Activated CD8-positive, alpha-beta memory T cell treated with anti-CD3 and anti-CD28 coated beads for 4 hours (primary cell): ENCODE results near the gene RNF40.
A peak's percentile ranks its signal among the peaks of the same experiment; 100 is the strongest.
"Not testable (repeated sequence)": the region's sequence is repeated elsewhere in the genome, so short reads cannot be mapped to it uniquely, and the experiment has no call there.

Experiments
- DNase-seq, 2 donors: peaks; one replicate each; pipeline ENCODE4 v3.0.0-alpha.2; 2020; ENCODE audit warnings: low read depth in 2 of 2

The RNF40 gene

DNA sequence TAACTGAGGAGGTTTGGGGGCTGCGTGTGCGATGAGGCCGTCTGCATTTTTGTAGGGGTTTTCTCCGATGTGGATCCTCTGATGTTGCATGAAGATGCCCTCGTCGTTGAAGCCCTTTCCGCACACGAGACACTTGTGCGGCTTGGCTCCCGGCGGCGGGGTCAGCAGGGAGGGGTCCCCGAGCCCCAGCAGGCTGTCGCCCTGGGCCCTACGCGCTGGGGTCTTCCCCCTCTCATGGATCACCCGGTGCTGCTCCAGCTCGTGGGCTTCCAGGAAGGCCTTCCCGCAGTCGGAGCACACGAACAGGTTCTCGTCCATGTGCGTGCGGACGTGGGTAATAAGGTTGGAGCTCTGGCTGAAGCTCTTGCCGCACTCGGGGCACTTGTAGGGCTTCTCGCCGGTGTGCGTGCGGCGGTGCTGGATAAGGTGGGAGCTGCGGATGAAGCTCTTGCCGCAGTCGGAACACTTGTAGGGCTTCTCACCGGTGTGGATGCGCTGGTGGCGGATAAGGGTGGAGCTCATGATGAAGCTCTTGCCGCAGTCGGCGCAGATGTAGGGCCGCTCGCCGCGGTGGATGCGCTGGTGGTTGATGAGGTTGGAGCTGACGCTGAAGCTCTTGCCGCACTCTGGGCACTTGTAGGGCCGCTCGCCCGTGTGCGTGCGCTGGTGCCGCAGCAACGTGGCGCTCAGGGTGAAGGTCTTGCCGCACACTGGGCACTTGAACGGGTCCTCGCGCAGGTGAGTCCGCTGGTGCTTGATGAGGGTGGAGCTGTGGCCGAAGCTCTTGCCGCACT, 20.6 kb downstream of the RNF40 start:
- DNase-seq, result no peak

DNA sequence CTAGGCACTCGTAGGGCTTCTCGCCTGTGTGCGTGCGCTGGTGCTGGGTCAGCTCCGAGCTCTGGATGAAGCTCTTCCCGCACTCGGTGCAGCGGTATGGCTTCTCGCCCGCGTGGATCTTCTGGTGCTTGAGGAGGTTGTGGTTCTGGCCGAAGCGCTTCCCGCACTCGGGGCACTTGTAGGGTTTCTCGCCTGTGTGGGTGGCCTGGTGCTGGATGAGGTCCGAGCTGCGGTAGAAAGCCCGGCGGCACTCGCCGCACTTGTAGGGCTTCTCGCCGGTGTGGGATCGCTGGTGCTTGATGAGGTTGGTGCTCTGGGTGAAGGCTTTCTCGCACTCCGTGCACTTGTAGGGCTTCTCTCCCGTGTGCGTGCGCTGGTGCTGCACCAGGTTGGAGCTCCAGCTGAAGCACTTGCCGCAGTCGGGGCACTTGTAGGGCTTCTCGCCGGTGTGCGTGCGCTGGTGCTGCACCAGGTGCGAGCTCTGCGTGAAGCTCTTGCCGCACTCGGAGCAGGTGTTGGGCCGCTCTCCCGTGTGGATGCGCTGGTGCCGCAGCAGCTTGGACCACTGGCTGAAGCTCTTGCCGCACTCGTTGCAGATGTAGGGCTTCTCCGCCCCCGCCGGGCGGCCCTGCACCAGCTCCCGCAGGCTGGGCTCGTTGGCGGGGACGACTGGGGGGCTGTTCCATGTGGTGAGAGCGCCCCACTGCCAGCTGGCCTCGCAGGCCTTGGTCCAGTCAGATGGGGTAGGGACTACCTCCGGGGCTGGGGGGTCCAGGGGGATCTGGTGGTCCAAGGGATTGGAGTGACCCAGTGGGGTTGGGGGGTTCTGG, 21.4 kb downstream of the RNF40 start:
- no peak for DNase-seq

- no peak for DNase-seq
Observed at GRCh38 chr16:30784215-30784614, 22.1 kb downstream of the RNF40 start.

DNA sequence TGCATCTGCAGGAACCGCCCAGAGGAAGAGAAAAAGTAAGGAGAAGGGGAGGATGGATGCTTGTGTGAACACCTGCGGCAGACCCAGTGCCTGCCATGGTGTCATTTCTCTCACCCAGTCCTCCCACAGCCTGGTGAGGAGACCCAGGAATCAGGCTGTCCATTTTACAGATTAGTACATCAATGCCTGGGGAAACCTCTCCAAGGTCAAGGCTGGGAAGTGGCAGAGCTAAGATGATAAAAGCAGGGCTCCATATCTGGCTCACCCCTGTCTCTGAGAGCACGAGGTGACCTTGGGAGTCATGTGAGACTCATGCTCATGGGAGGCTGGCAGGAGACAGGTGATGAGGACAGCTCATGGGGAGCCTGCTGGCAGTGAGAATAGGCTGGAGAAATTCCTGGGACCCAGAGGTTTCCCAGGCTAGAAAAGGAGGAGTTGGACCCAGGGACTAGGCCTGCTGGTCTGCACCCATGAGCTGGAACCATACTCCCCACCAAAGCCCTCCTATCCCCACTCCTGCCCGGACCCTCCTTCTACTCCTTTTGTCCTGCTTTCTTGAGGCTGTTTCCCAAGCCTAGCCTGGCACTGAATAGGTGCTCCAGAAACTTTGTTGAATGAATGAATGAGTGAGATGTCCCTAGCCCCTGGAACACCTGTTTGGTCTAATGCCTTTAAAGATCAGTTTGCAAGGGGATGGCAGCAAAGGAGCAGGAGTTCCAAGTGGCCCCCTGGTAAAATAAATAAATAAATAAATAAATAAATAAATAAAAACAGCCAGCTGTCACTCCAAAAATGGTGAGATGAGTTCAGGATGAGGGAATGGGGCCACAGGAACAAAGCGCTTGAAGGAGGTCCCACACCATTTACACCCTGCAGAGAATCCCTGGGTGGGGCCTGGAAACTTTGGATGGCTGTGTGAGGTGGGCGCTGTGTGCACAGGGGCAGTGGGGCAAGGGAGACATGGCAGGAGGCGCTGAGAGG, 23.3 kb downstream of the RNF40 start:
- no peak for DNase-seq

DNA sequence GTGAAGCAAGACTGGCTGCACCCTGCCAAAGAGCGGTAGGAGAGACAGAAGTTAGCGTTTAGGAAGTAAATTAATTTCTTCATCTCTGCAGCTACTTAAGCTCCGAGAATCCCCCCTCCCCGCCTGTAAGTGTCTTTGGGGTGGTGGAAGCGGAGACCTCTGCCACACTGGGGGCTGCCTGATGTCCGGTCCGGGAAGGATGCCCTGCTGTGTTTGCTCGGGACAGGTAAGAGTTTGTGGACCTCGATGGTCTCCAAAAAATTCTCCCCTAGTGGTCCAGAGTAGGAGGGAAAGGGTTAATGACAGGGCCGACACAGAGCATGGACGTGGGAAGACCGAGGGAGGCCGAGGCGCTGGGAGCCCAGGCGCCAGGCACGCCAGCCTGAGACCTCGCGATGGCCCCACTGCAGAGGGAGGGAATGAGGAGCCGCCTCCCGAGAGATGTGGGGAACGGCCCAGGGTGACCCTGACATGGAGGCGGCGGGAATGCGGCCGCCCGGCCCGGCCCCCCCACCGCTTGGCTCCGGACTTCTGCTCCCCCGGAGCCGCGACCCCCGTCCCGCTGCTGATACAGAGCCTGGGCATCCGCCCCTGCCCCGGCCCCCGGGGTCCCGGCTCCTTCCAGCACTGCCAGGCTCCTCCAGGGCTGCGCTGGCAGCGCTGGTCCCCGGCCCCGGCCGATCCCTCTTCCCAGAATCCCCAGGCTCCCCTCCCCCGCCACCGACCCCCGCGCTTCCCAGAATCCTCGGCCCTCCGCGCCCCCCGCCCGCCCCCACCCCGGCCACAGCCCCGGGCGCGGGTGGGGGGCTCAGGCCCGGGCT, 24.2 kb downstream of the RNF40 start:
- DNase-seq, result no peak

DNA sequence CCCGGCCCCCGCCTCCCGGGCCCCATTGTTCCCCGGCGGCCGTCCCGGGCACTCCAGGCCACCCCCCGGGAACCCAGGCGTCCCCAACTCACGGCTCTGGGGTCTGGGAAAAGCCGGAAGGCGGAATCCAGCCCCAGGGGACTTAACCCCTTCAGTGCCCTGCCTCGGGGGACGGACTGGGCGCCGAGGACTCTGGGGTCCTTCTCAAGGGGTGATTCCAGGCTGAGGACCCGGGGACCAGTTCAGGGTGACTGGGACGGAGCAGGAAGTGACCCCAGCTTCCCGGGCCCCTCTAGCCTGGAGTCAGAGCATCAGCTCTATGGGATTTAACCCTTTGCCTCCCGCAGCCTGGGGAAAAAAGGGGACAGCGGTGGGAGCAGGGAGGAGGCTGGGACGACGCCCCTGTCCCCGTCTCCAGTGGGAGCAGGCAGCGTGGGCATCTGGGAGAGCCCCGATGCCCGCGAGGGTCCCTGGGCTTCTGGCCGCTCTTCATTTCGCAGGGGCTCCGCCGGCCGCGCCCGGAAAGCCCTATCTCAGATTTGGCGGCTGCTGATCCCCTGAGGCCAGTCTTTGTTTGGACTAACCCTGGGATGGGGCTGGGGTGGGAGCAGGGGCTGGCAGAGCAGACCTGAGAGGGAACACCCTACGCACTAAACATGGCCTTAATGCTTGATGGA, 25.0 kb downstream of the RNF40 start, which contains the start of gene ZNF629:
Gene ZNF629 (minus strand): TSS at position 270 of the 677 bp plus-strand sequence. CDS start 2,723 bp downstream, outside the sequence.
- DNase-seq, result no peak

GRCh38 chr16:30787613-30788378, 25.7 kb downstream of the RNF40 start:
- no peak for DNase-seq

DNA sequence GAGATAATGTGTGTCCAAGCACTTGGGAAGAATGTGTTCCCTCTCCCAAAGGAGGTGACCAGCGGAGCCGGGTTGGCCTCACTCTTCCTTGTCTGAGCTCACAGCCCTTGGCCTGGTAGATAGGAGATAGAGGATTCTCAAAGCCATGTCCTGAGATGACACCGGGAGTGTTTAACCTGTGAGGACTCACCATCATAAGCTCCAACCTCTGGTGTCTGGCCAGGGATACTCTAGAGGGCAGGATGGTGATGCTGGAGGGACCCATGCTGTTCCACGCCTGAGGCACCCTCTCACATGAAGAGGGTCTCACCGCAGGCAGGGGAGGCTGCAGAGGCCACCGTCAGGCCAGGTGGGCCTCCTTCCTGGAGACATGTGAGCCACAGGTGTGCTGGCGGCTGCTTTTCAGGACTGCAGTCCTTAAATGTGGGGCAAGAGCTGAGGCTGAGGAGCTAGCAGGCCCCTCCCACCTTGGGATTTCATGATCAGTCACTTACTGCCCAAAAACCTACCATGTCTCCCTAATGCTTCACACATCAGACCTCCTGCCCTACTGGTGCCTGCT, 31.5 kb downstream of the RNF40 start:
- no peak for DNase-seq

DNA sequence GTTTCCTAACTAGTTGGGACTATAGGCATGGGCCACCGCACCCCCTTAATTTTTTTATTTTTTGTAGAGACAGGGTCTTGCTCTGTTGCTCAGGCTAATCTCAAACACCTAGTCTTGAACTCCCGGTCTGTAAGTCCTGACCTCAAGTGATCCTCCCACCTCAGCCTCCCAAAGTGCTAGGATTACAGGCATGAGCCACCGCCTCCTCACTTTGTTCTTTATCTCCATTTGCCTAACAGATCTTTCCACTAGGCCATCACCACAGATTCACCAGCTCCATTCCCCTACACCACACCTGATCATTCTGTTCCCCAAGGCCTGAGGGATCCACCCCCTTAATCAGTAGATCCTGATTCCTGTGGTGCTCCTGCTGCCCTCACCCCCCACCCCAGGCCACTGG, 32.5 kb downstream of the RNF40 start:
- DNase-seq, result no peak

DNA sequence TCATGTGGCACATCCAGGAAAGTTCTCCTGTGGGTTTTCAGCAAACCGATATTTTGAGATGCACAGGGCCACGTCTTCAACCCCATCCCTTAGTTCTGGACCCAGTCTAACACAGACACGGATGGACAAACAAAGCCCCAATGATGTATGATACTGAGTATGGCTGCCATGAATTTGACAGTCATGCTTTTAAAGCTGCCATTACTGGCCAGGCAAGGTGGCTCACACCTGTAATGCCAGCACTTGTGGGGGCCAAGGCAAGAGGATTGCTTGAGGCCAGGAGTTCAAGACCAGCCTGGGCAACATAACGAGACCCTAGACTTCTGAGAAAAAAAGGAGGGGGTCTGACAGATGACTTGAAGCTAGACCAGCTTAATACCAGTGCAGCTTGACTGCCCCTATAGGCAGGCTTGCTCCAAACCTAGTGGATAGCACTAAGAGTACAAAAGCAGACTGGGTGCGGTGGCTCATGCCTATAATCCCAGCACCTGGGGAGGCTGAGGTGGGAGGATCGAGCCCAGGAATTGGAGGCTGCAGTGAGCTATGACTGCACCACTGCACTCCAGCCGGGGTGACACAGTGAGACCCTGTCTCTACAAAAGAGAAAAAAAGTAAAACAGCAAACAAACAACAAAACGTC, 35.7 kb downstream of the RNF40 start:
- DNase-seq, result no peak

DNA sequence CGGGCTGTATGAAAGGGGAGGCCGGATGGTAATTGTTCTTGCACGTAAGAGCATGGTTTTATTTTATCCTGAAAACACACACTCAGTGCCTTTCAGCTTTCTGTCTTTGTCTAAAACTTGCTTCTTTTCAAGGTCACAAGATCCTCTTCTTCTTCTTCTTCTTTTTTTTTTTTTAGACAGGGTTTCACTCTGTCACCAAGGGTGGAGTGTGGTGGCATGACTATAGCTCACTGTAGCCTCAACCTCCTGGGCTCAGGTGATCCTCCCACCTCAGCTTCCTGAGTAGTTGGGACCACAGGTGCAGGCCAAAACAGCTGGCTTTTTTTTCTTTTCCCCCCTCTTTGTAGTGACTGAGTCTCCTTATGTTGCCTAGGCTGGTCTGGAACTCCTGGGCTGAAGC, 40.8 kb downstream of the RNF40 start:
- DNase-seq, result no peak

DNA sequence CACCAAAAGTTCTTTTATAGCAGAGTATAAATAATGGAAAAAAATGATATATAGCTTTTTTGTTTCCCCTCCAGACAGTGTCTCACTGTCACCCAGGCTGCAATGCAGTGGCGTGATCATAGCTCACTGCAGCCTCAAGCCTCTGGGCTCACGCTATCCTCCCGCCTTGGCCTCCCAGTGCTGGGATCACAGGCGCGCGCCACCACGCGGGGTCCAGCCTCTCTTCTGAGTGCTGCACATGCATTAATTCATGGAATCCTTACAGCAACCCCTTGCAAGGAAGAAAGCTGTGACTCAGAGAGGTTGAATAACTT, 42.9 kb downstream of the RNF40 start:
- DNase-seq, result no peak

- peak in 1 of 2 donors; percentile 25 for DNase-seq
Observed at GRCh38 chr16:30805370-30806169, 43.4 kb downstream of the RNF40 start.

DNA sequence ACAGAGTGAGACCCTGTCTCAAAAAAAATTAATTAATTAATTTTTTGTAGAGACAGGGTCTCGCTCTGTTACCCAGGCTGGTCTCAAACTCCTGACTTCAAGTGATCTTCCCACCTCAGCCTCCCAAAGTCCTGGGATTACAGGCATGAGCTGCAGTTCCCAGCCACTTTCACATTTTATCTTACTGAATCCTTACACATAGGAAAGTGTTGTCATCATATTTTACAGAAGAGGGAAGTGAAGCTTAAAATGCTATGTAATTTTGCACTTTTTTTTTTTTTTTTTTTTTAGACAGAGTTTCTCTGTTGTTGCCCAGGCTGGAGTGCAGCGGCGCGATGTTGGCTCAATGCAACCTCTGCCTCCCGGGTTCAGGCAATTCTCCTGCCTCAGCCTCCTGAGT, 46.0 kb downstream of the RNF40 start:
- DNase-seq, result no peak

GRCh38 chr16:30808890-30809426, 46.8 kb downstream of the RNF40 start:
- DNase-seq, result not testable (repeated sequence)

DNA sequence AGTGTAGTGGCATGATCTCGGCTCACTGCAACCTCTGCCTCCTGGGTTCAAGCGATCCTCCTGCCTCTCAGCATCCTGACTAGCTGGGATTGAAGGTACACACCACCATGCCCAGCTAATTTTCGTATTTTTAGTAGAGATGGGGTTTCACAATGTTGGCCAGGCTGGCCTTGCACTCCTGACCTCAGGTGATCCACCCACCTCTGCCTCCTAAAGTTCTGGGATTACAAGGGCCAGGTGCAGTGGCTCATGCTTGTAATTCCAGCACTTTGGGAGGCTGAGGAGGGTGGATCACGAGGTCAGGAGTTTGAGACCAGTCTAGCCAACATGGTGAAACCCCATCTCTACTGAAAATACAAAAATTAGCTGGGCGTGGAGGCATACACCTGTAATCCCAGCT, 47.6 kb downstream of the RNF40 start:
- DNase-seq, result not testable (repeated sequence)

DNA sequence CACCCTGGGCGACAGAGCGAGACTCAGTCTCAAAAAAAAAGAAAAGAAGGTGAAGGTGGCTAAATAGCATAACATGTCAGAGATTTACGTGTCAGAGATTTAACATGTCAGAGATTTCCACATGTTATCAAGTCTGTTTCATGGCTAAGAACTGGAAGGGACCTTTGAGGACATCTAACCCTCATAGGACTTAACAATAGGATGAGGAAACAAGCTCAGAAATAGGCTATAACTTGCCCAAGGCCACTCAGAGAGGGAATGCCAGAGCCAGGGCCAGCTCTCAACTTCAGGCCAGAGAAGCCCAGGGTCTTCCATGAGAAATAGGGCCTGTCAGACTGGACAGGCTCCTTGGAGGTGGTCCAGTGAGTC, 51.7 kb downstream of the RNF40 start:
- DNase-seq, result no peak

GRCh38 chr16:30816769-30817168, 54.6 kb downstream of the RNF40 start:
- no peak for DNase-seq
